HG03469 (cell line): ENCODE data around the gene MAP3K5.

Experiments used
- ATAC-seq: cut with Tn5 transposase; IDR thresholded peaks from one replicate; pipeline ENCODE4 v1.9.1; 2021; ENCODE audit warnings: mild to moderate bottlenecking, moderate library complexity, moderate number of reproducible peaks; ENCODE audit not compliant: unreplicated experiment

Gene MAP3K5

GRCh38 chr6:136524339-136524935 lies 267.8 kb downstream of the MAP3K5 start:
- no peak for ATAC-seq

GRCh38 chr6:136523196-136523595 lies 269.1 kb downstream of the MAP3K5 start:
- no peak for ATAC-seq

- ATAC-seq = no peak
These were observed 269.6 kb downstream of the MAP3K5 start for GRCh38 chr6:136522636-136523035.

GRCh38 chr6:136521911-136522310 lies 270.4 kb downstream of the MAP3K5 start:
- ATAC-seq = no peak

GRCh38 chr6:136521427-136521826 lies 270.9 kb downstream of the MAP3K5 start:
- ATAC-seq = no peak

- no peak for ATAC-seq
These were observed 271.8 kb downstream of the MAP3K5 start for GRCh38 chr6:136520517-136520916.

- ATAC-seq = no peak
These were observed 274.7 kb downstream of the MAP3K5 start for GRCh38 chr6:136517582-136517981.

- ATAC-seq = no peak
These were observed 275.3 kb downstream of the MAP3K5 start for GRCh38 chr6:136517002-136517401.

- no peak for ATAC-seq
These were observed 277.7 kb downstream of the MAP3K5 start for GRCh38 chr6:136514591-136514990.

- no peak for ATAC-seq
These were observed 280.4 kb downstream of the MAP3K5 start for GRCh38 chr6:136511926-136512325.

GRCh38 chr6:136511397-136511796 lies 280.9 kb downstream of the MAP3K5 start:
- no peak for ATAC-seq

- ATAC-seq = no peak
These were observed 281.5 kb downstream of the MAP3K5 start for GRCh38 chr6:136510782-136511181.

- no peak for ATAC-seq
These were observed 282.0 kb downstream of the MAP3K5 start for GRCh38 chr6:136510299-136510698.

- ATAC-seq = no peak
These were observed 283.4 kb downstream of the MAP3K5 start for GRCh38 chr6:136508725-136509392.
